ENCODE data around the gene MACROD2.

Gene MACROD2

GRCh38 chr20:14609328-14610221 lies 614.3 kb downstream of the MACROD2 start:
- peak; percentile 17 for DNase-seq

DNA sequence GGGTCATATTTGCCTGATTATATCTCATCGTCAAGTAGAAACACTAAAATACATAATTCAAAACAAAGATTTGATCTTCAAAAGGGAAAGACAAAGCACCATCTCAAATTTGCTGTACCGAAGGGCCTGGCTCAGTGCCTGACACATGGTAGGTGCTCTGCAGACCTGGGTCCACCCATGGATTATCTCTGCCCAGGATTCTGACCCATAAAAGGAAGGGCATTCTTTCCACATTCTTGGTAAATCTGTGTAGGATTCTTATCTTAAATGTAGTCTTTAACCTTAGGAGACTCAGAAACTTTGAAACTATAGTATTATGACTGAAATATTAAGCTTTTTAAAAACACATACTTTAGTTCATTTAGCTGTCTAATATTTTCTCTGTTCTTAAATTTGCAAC lies 616.2 kb downstream of the MACROD2 start:
- no peak for DNase-seq

GRCh38 chr20:14612391-14612790 lies 617.1 kb downstream of the MACROD2 start:
- peak; percentile 68 for DNase-seq

GRCh38 chr20:14616003-14616402 lies 620.7 kb downstream of the MACROD2 start:
- no peak for DNase-seq

- peak; percentile 20 for DNase-seq
These were observed 621.8 kb downstream of the MACROD2 start for GRCh38 chr20:14617123-14617522.

GRCh38 chr20:14619411-14619810 lies 624.1 kb downstream of the MACROD2 start:
- DNase-seq = no peak

GRCh38 chr20:14622796-14623195 lies 627.5 kb downstream of the MACROD2 start:
- DNase-seq = peak; percentile 57

DNA sequence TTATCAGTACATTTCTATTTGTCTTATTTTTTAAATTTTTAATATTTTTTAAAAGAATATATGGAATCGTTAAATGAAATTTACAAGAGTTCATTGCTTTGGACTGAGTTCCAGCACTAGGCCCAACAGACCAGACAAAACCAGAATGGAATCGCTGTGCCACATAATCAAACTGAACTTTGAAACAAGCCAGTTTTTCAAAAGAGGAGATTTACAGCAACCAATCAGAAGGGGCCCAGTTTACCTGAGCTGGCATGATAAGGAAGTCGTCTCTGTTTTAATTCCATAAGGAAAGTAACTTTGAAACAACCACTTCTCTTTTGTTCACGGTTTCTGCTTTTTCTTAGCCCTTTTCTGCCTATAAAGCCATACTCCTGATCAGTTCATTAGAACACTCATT lies 635.7 kb downstream of the MACROD2 start:
- no peak for DNase-seq

- DNase-seq = no peak
These were observed 637.6 kb downstream of the MACROD2 start for GRCh38 chr20:14632906-14633305.

DNA sequence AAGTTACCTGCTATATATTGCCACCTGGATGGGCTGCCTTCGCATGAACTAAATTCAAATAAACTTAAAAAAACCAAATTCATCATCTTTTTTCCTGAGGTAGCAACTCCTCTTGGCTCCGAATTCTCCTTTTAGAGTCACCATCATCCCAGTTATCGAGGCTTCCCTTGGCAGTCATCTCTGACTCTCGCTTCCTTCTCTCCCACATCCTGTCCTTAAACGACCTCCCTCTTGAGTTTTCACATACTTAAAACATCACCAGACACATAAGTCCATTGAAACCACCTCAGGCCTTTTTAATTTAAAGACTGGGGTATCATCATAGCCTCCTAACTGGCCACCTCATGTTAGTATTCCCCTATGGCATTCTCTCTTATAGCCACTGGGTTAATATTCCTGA lies 638.2 kb downstream of the MACROD2 start:
- peak; percentile 17 for DNase-seq

DNA sequence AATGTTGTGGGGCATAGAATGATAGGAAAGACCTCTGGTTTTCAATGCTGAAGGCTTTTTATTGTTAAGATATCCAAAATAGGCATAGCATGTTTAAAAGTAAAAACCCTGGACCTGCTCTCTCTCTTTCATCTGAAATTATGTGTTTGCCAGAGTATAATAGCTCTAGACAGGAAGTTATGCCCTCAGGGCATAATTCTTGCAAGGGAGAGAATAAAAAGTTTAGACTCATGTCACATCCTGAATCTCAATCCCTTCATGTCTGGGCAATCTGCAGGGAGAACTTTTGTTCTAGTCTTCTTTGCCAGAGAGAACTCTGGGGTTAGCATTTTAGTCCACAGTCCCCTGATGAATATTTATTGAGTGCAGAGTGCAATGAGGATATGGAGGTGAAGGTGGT lies 639.3 kb downstream of the MACROD2 start:
- DNase-seq = no peak

DNA sequence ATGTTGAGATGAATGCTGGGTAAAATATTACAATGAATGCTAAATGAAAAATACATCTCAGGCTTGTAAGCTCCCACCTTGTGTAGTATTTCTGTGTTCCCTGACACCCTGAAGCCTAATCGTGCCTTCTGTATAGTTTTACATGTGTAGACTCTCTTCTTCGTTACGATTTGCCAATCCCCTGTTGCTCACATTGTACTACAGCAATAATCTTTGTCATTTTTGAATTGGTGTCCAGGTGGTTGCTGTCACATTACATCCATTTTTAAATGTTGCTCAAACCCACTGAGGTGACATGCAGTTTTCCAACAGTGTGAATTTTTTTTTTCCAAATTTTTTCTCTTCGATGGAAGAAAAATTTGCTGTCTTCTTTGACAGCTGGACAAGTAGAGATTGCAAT lies 642.1 kb downstream of the MACROD2 start:
- DNase-seq = no peak

DNA sequence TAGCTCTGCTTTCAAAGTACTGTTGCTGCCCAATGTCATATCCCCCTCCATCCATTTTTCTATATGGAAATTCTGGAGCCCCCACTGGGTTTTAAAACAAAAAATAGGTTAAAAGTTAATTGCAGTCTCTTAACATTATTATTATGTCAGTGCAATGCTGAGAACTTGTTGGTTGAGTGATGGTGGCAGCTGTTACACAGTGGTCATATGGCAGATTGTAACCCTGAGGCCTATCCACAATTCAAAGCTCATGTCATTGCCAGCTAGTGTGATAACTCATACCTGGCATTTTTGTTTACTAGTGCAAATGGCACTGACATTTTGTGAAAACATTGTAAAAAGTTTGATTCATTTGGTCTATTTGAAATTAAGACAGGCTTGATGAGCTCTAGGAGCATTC lies 647.8 kb downstream of the MACROD2 start:
- DNase-seq = no peak

- DNase-seq = no peak
These were observed 648.2 kb downstream of the MACROD2 start for GRCh38 chr20:14643556-14643955.

DNA sequence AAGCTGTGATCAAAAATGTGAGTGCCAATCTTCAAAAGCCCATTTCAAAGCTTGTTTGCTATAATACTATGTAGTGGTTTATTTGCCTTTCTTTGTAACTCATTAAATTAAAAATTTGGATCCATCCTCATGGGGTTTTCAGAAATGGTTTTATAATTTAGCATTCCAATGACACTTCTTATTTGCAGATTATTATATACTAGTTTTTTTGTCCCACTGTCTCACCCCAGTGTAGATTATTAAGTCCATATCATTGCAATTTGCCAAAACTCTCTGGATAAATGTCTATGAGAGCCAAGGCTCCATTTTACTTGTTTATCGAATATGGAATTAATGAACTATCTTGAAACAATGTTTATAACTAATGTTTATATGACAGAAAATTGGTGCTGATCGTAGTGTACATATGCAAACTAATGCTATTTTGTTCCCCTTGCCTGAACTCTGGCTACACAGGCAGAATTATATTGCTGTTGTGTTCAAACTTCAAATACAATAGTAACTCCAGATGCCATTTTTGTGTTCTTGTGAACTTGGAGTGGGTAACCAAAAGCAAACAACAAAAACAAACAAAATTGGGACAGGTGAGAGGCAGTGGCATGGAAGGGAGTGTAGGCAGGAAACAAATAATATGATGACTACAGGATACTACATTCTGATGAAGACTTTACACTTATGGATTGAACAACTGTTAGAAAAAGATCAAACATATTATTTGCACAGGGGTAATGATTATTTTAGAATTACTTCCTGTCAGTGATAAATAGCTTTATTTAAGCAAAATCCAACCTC lies 649.2 kb downstream of the MACROD2 start:
- no peak for DNase-seq

GRCh38 chr20:14647016-14647415 lies 651.7 kb downstream of the MACROD2 start:
- DNase-seq = no peak

GRCh38 chr20:14649662-14650061 lies 654.3 kb downstream of the MACROD2 start:
- no peak for DNase-seq

DNA sequence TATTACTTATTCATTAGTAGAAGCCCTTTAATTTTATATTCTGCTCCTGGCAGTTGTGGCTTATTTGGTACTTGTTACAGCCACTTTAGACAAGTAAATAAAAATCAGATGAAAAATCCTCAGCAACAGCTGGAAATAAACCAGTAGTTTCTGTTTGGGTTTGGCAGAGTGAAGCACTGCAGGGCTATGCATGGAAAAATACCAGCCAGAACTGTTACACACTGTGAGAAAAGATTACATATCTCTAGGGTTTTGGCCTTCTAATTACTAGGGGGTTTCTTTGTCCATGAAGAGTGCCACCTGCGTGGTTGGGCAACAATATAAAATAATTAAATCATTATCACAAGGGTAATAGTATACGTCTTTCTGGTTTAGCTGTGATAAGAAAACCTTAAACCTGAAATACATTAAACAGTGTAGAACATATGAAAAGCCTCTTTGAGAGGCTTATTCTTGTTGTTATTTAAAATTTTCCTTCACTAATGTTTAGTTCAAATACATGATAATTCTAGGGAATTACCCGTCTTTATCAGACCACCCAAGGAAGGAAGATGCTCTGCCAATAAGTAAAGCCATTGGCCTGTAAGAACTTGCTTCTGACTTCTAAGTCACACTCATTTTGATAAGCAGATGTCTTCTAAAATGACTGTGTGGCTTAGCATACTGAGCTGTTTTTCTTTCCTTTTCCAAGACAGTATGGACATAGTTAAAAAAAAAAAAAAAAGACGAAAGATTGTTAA lies 662.1 kb downstream of the MACROD2 start:
- DNase-seq = no peak

DNA sequence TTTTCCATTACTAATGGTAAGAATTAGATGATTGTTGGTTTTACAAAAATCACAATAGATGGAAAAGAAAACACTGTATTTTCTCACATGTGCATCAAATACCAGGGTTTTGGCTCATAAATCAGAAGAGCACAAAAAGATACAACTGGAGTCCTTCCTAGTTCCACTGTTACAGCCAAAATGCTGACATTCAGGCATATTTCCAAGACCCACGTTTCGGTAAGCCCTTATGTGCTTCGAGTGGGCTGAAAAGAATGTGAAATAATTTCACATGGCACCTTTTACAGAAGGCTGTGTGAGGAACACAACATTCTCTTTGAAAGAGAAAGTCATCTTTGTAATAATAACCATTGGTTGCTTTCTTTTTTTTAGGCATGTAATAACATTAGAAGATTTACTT lies 668.8 kb downstream of the MACROD2 start:
- DNase-seq = no peak

GRCh38 chr20:14666696-14667095 lies 671.4 kb downstream of the MACROD2 start:
- no peak for DNase-seq

GRCh38 chr20:14667226-14667625 lies 671.9 kb downstream of the MACROD2 start:
- DNase-seq = no peak

DNA sequence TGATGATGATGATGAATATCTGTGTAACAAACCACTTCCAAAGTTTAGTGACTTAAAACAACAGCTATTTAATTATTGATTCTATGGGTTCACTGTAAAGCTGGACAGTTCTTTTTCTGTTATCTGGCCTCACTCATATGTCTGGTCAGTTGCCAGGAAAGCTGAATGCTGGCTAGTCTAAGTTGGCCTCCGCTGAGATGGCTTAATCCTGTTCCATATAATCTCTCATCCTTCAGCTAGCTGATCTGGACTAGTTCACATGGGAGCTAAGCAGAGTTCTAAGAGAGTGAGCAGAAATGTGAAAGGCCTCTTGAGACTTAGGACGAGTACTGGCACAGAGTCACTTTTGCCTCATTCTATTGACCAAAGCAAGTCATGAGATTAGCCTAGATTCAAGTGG lies 676.8 kb downstream of the MACROD2 start:
- no peak for DNase-seq

- no peak for DNase-seq
These were observed 677.8 kb downstream of the MACROD2 start for GRCh38 chr20:14673164-14673563.
